Measurements from ENCODE around the gene RAD18. TPM values are rescaled to one million over a fixed set of nuclear protein-coding genes. Genes with fewer than 3 reads are reported as not detected.

Gene RAD18
- total and polyA plus RNA-seq, 8 donors, result 1.4 to 87.9 (median 4.6) TPM

- no peaks in the 10 kb centered on the region for H3K9me3 ChIP-seq
- TF ChIP-seq EP300 (IDR thresholded peaks at IDR 0.05) (no peak), POLR2A (IDR thresholded peaks at IDR 0.05) (no peak), CTCF (IDR thresholded peaks at IDR 0.05) (no peak), POLR2AphosphoS5 (IDR thresholded peaks at IDR 0.05) (no peak)
- no peaks in the 10 kb centered on the region for H3K36me3 ChIP-seq
- no peak overlapping the region for H3K27ac ChIP-seq
- H3K4me1 ChIP-seq, result no peaks in the 10 kb centered on the region
- WGBS, 5 donors, result 94 to 97% (median 96%) methylated on average over 10 of the region's 10 CpGs
- H3K4me3 ChIP-seq, result no peak overlapping the region
- intact Hi-C loops (cut with DNase I; ENCODE audit: low total_unique reads), result no loop called here
- DNase-seq, result no peak
- H3K27me3 ChIP-seq, result no peaks in the 10 kb centered on the region
Observed at GRCh38 chr3:8856071-8856470, 107.2 kb downstream of the RAD18 start.

GRCh38 chr3:8854656-8855055, 108.6 kb downstream of the RAD18 start:
- Histone ChIP-seq H3K4me1 (no peaks in the 10 kb centered on the region), H3K9me3 (no peaks in the 10 kb centered on the region), H3K27ac (no peak overlapping the region), H3K4me3 (no peak overlapping the region), H3K27me3 (no peaks in the 10 kb centered on the region), H3K36me3 (no peaks in the 10 kb centered on the region)
- no peak for TF ChIP-seq POLR2AphosphoS5 (IDR thresholded peaks at IDR 0.05)
- no peak for TF ChIP-seq EP300 (IDR thresholded peaks at IDR 0.05)
- TF ChIP-seq POLR2A (IDR thresholded peaks at IDR 0.05), result no peak
- no peak for TF ChIP-seq CTCF (IDR thresholded peaks at IDR 0.05)
- intact Hi-C loops (cut with DNase I; ENCODE audit: low total_unique reads), result no loop called here
- WGBS, 5 donors, result 88 to 95% (median 92%) methylated on average over 4 of the region's 4 CpGs
- no peak for DNase-seq

- H3K4me1 ChIP-seq, result no peaks in the 10 kb centered on the region
- H3K27ac ChIP-seq, result no peak overlapping the region
- no peak overlapping the region for H3K4me3 ChIP-seq
- H3K36me3 ChIP-seq, result no peaks in the 10 kb centered on the region
- WGBS, 5 donors, result 85 to 96% (median 91%) methylated on average over 3 to 5 of the region's 5 CpGs
- intact Hi-C loops (cut with DNase I; ENCODE audit: low total_unique reads), result no loop called here
- no peak for TF ChIP-seq CTCF (IDR thresholded peaks at IDR 0.05)
- no peak for TF ChIP-seq POLR2AphosphoS5 (IDR thresholded peaks at IDR 0.05)
- TF ChIP-seq POLR2A (IDR thresholded peaks at IDR 0.05), result no peak
- no peak for TF ChIP-seq EP300 (IDR thresholded peaks at IDR 0.05)
- no peaks in the 10 kb centered on the region for H3K9me3 ChIP-seq
- no peaks in the 10 kb centered on the region for H3K27me3 ChIP-seq
- no peak for DNase-seq
Observed at GRCh38 chr3:8853081-8853480, 110.2 kb downstream of the RAD18 start.

GRCh38 chr3:8852511-8852910, 110.8 kb downstream of the RAD18 start:
- no peak for TF ChIP-seq POLR2AphosphoS5 (IDR thresholded peaks at IDR 0.05)
- no peak for TF ChIP-seq POLR2A (IDR thresholded peaks at IDR 0.05)
- TF ChIP-seq EP300 (IDR thresholded peaks at IDR 0.05), result no peak
- no peak for TF ChIP-seq CTCF (IDR thresholded peaks at IDR 0.05)
- intact Hi-C loops (cut with DNase I; ENCODE audit: low total_unique reads), result no loop called here
- Histone ChIP-seq H3K27ac (no peak overlapping the region), H3K9me3 (no peaks in the 10 kb centered on the region), H3K4me3 (no peak overlapping the region), H3K27me3 (no peaks in the 10 kb centered on the region), H3K36me3 (no peaks in the 10 kb centered on the region), H3K4me1 (no peaks in the 10 kb centered on the region)
- DNase-seq, result no peak
- 91 to 98% (median 94%) methylated on average over 5 of the region's 5 CpGs for WGBS, 5 donors
